Upper lobe of left lung (tissue), 4 donors: ENCODE measurements around the gene XAB2.

Experiments used
- CTCF ChIP-seq, 6 experiments: fragments of 450-650 bp in 4 of 6; fragments of 200-600 bp in 2 of 6; sonication (generic) in 2 of 6; IDR thresholded peaks; one replicate each; pipeline ENCODE4 v1.5.1; 2016 to 2019; ENCODE audit warnings: antibody characterized with exemption in 6 of 6
- EP300 ChIP-seq, 4 donors: sonication (generic); formaldehyde crosslinking; IDR thresholded peaks; one replicate each; pipeline ENCODE4 v1.5.1; 2017; ENCODE audit warnings: antibody characterized with exemption in 4 of 4, control low read depth in 2 of 4
- POLR2A ChIP-seq, 4 donors: fragments of 450-650 bp; IDR thresholded peaks; one replicate each; pipeline ENCODE4 v1.5.1; 2016 to 2017; ENCODE audit warnings: antibody characterized with exemption in 4 of 4, mild to moderate bottlenecking in 2 of 4
- POLR2AphosphoS5 ChIP-seq, 2 donors: sonication (generic); formaldehyde crosslinking; IDR thresholded peaks; one replicate each; pipeline ENCODE4 v1.5.1; 2017; ENCODE audit warnings: antibody characterized with exemption in 2 of 2

- TF ChIP-seq POLR2AphosphoS5 (IDR thresholded peaks at IDR 0.05) (no peak), CTCF (IDR thresholded peaks at IDR 0.05) (no peak), POLR2A (IDR thresholded peaks at IDR 0.05) (no peak), EP300 (IDR thresholded peaks at IDR 0.05) (no peak)
Measured at GRCh38 chr19:7632340-7633203, 3.2 kb upstream of the XAB2 start.
